Measurements from ENCODE around the gene PARVB. TPM values are rescaled to one million over a fixed set of nuclear protein-coding genes. Genes with fewer than 3 reads are reported as not detected.

PARVB gene
- total and polyA plus RNA-seq, 12 donors, result 46.7 to 201 (median 91.2) TPM

DNA sequence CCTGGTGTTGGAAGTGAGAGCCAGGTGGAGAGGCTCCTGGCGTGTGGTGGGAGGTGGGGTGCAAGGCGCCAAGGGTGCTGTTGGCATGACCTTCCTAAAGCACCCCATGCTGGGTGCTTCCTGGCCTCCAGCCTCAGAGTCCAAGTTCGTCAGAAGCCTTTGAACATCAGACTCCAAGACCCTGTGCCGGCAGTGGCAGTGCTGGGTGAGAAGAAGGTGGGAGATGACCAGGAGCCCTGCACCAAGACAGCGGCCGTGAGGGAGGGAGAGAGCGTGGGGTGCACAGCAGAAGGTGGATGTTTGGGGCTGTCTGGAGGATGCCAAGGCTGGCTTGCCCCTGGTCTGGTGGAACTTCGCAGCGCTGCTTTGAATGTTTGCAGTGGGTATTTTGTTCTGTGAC is 29.7 kb upstream of the PARVB start:
- Histone ChIP-seq H3K4me3 (no peak overlapping the region), H3K27me3 (no peaks in the 10 kb centered on the region), H3K9me3 (no peaks in the 10 kb centered on the region), H3K4me1 (peaks cover 0 to 38% (median 20%) of the 10 kb centered on the region in 9 donors), H3K27ac (peak overlapping the region in 2 of 10 donors; percentile 42 to 56), H3K36me3 (peaks cover 0 to 98% (median 42%) of the 10 kb centered on the region in 9 donors)
- intact Hi-C loops (cut with DNase I), result loop anchor here in 7 of 10 donors (2.0 to 10.0 kb wide), 5 partner anchors 93 to 633 kb away; no protein-coding TSS in a partner anchor
- DNase-seq (no peak), ATAC-seq (peak in 2 of 8 donors; percentile 6 to 11)
- TF ChIP-seq, protein P1, sequence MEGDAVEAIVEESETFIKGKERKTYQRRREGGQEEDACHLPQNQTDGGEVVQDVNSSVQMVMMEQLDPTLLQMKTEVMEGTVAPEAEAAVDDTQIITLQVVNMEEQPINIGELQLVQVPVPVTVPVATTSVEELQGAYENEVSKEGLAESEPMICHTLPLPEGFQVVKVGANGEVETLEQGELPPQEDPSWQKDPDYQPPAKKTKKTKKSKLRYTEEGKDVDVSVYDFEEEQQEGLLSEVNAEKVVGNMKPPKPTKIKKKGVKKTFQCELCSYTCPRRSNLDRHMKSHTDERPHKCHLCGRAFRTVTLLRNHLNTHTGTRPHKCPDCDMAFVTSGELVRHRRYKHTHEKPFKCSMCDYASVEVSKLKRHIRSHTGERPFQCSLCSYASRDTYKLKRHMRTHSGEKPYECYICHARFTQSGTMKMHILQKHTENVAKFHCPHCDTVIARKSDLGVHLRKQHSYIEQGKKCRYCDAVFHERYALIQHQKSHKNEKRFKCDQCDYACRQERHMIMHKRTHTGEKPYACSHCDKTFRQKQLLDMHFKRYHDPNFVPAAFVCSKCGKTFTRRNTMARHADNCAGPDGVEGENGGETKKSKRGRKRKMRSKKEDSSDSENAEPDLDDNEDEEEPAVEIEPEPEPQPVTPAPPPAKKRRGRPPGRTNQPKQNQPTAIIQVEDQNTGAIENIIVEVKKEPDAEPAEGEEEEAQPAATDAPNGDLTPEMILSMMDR (IDR thresholded peaks at IDR 0.05), result no peak
- WGBS, 2 donors, result 81 to 95% methylated on average over 9 of the region's 9 CpGs

DNA sequence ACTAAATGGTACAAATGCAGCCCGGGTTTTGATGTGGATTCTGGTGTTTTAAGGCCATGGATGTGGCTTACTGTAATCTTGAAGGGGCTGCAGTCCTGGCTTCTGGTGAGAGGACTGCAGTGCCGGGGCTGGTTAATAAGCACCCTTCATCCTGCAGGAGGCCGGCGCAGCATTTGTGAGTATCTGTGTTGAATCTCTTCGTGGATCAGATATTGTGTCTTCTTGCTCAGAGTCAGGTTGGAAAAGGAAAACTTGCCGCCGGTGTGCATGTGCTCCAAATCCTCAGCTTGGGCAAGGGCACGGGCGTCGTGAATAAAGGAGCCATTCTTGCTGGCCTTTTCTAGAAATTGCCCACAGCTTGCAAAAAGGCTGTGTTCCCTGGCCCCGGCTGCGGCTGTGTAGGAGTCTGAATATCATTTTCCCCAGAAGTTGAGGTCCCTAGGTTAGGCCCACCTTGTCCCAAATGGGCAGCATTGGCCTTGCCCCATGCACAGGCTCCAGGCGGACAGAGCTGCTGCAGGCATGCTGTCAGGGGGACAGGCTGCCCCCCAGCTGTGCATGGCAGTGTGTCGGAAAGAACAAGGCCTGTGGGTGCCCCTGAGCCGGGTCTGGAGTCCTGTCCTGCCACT is 28.9 kb upstream of the PARVB start:
- peak overlapping the region in 5 of 10 donors; percentile 34 to 80 (median 36) for H3K27ac ChIP-seq
- intact Hi-C loops (cut with DNase I), result loop anchor here in 5 of 10 donors (2.0 to 10.0 kb wide), 4 partner anchors 87 to 632 kb away; no protein-coding TSS in a partner anchor
- ATAC-seq, result no peak

DNA sequence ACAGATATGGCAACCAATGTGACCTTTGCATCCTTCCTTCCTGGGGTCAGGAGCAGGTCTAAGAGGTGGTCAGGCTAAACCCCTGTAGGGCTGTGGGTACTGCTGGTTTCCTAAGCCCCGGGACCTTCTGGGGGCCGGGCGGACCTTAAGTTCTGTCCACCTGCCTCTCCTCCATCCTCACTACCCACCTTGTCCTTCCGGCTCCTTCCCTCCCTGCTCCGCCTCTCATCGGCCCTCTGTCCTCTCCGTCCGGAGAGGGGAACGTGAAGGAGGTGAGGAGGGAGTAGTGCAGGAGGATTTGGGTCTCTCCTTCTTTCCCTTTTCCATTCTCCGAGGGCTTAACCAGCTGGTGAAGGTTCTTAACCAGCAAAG is 28.3 kb upstream of the PARVB start:
- H3K27ac ChIP-seq, result peak overlapping the region in 8 of 10 donors; percentile 5 to 80 (median 36)
- TF ChIP-seq, protein P1 (IDR thresholded peaks at IDR 0.05), result no peak
- ATAC-seq (no peak), DNase-seq (no peak)
- peaks cover 0 to 38% (median 22%) of the 10 kb centered on the region in 9 donors for H3K4me1 ChIP-seq
- H3K36me3 ChIP-seq, result peaks cover 0 to 97% (median 34%) of the 10 kb centered on the region in 9 donors
- intact Hi-C loops (cut with DNase I), result loop anchor here in 5 of 10 donors (2.0 to 10.0 kb wide), 4 partner anchors 87 to 631 kb away; no protein-coding TSS in a partner anchor
- H3K27me3 ChIP-seq, result no peaks in the 10 kb centered on the region
- peak overlapping the region in 7 of 10 donors; percentile 14 to 55 (median 26) for H3K4me3 ChIP-seq
- H3K9me3 ChIP-seq, result no peaks in the 10 kb centered on the region
- WGBS, 2 donors, result 73 to 79% methylated on average over 10 of the region's 10 CpGs

More for the DNA sequence above, 28.9 kb upstream of the PARVB start:
- TF ChIP-seq, protein P1 (IDR thresholded peaks at IDR 0.05), result no peak
- Histone ChIP-seq H3K4me3 (peak overlapping the region in 3 of 10 donors; percentile 33 to 55 (median 34)), H3K4me1 (peaks cover 0 to 38% (median 22%) of the 10 kb centered on the region in 9 donors), H3K27me3 (no peaks in the 10 kb centered on the region), H3K9me3 (no peaks in the 10 kb centered on the region), H3K36me3 (peaks cover 0 to 98% (median 40%) of the 10 kb centered on the region in 9 donors)
- WGBS, 2 donors, result 95 to 96% methylated on average over 15 of the region's 15 CpGs
- no peak for DNase-seq

DNA sequence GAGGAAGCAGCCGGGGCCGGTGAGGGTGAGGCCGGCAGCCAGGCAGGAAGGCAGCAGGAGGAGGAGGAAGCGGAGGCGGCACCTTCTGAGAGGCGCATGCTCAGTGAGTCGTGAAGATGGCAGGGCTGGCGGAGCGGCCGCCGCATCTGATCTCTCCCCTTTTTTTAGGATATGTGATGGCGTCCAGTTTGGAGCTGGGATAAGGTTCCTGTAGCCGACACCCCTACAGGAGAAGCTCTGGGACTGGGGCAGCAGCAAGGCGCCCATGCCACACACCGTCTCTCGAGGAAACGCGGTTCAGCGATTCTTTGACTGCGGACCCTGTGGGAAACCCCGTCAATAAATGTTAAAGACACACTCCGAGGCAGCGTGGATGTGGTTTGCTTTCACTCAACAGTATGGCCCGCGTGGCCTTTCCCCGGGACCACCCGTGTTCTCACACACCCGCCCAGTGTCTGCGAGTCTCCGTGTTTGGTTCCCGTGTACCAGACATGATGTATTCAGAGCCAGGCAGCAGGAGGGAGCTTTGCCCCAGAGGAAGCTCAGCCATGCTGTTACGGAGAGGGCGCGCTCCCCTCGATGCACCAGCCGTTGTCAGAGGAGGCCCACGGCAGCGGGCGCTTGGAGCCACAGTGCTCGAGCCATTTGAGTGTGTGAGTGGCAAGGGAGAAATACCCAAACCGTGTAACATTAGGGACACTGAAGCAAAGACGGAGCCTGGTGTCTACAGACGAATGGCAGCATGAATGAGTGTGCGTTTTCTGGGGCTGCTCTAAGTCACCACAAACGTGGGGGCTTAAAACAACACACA is 27.7 kb upstream of the PARVB start:
- peak overlapping the region in 7 of 10 donors; percentile 14 to 55 (median 26) for H3K4me3 ChIP-seq
- no peaks in the 10 kb centered on the region for H3K9me3 ChIP-seq
- ATAC-seq (peak in 7 of 8 donors; percentile 16 to 71 (median 42)), DNase-seq (peak; percentile 59 to 64)
- H3K27me3 ChIP-seq, result no peaks in the 10 kb centered on the region
- peak overlapping the region in 8 of 10 donors; percentile 5 to 80 (median 36) for H3K27ac ChIP-seq
- WGBS, 2 donors, result 83 to 85% methylated on average over 45 of the region's 45 CpGs
- H3K4me1 ChIP-seq, result peaks cover 0 to 38% (median 22%) of the 10 kb centered on the region in 9 donors
- TF ChIP-seq, protein P1 (IDR thresholded peaks at IDR 0.05), result no peak
- intact Hi-C loops (cut with DNase I), result loop anchor here in 5 of 10 donors (5.0 to 10.0 kb wide), 3 partner anchors 86 to 568 kb away; no protein-coding TSS in a partner anchor
- H3K36me3 ChIP-seq, result peaks cover 0 to 92% (median 34%) of the 10 kb centered on the region in 9 donors

All from heart right ventricle (tissue), 16 donors.